PFSK-1 (cell line): ENCODE results near the gene PPARA.
A peak's percentile ranks its signal among the peaks of the same experiment; 100 is the strongest.

Source experiments
- FOXP2 ChIP-seq: optimal IDR thresholded peaks from 2 replicates; pipeline ENCODE3; 2011; ENCODE audit warnings: borderline replicate concordance, control low read depth, inconsistent platforms; ENCODE audit not compliant: insufficient read depth; ENCODE audit errors: extremely low read length, extremely low read depth
- POLR2AphosphoS5 ChIP-seq: IDR thresholded peaks from 2 replicates; pipeline ENCODE4 v1.6.1; 2012; ENCODE audit warnings: low read depth, mild to moderate bottlenecking, control low read depth, low read length, moderate library complexity
- REST ChIP-seq, 2 experiments: IDR thresholded peaks; 2 replicates each; pipeline versions ENCODE4 v1.6.1 to v1.8.0; 2011 to 2012; ENCODE audit warnings: low read depth in 2 of 2, low read length in 2 of 2, control low read depth in 1 of 2, inconsistent platforms in 1 of 2, mild to moderate bottlenecking in 1 of 2, moderate library complexity in 1 of 2; ENCODE audit not compliant: insufficient read depth in 1 of 2
- SIN3A ChIP-seq: IDR thresholded peaks from 2 replicates; pipeline ENCODE4 v1.6.1; 2012; ENCODE audit warnings: mild to moderate bottlenecking, low read length, moderate library complexity, borderline replicate concordance; ENCODE audit not compliant: insufficient read depth
- TAF1 ChIP-seq: IDR thresholded peaks from 2 replicates; pipeline ENCODE4 v1.6.1; 2012; ENCODE audit warnings: low read length, control low read depth, borderline replicate concordance; ENCODE audit not compliant: insufficient read depth

The PPARA gene

GRCh38 chr22:46262449-46263215 lies 112.3 kb downstream of the PPARA start:
- no peak for TF ChIP-seq POLR2AphosphoS5
- TF ChIP-seq REST (IDR thresholded peaks at IDR 0.05; ENCODE audit: insufficient read depth in 1 of 2, low read depth in 2 of 2, low read length in 2 of 2) = no peak
- TF ChIP-seq SIN3A = no peak
- no peak for TF ChIP-seq FOXP2
- no peak for TF ChIP-seq TAF1

DNA sequence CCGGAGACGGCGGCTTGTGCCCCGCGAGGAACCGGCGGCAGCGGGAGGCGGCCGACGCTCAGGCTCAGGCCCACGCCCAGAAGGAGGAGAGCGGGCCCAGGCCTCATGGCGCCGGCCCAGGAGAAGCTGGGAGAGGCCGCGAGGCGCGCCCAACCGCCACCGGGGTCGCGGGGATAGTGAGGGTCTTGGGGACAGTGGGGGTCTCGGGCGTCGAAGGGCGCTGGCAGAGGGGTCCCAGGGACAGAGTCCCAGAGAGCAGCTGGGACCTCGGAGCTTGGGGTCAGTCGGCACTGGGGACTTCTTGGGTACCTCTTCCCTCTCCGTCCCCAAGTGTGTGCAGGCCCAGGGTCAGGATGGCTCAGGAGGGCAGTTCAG lies 112.9 kb downstream of the PPARA start, which contains the start of gene PKDREJ:
PKDREJ (minus strand) TSS at position 128 of the 375 bp plus-strand sequence; CDS start at position 107, 21 bp downstream.
- TF ChIP-seq SIN3A (no peak), TAF1 (no peak), FOXP2 (no peak), REST (IDR thresholded peaks at IDR 0.05; ENCODE audit: insufficient read depth in 1 of 2, low read depth in 2 of 2, low read length in 2 of 2) (no peak), POLR2AphosphoS5 (no peak)

DNA sequence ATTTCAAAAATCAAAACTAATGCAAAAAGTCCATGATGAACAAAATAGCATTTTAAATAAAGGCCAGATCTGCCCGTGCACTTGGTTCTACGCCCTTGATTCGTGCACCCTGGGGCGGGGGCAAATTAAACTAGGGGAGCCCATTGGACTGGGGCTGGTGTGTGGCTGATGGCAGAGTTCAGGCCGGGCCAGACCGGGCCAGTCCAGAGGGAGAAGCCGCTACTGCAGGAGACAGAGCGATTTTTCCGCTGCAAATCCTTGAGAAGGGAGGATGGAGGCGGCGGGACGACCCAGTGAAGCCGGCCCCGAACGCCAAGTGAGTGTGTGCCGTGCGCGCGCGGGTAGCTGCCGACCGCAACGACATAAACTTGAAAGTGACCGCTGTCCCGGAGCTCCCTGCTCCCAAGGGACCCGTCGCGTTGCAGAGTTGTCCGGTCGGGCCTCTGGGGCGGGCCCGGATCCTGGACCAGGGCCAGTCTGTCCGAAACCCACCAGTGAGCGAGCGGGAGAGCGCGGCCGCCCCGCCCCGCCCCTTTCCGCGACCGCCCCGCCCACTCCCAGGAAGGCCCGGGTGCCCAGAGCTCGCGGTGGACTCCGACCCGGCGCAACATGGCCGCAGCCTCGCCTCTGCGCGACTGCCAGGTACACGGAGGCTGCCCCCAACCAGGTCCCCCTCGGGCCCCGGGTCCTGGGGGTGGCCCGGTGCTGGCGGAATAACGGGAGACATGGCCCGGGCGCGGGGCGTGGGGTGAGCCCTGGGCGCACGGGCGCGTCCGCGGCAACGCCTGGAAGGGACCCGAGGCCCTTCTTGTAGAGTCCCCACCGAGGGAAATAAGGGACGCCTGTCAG lies 117.3 kb downstream of the PPARA start, which contains the start of gene TTC38:
TTC38 (plus strand) TSS at position 578 of the 849 bp plus-strand sequence; CDS start at position 610, 32 bp downstream.
- TF ChIP-seq POLR2AphosphoS5 (peak; percentile 81), TAF1 (no peak), SIN3A (no peak), FOXP2 (peak; percentile 55), REST (IDR thresholded peaks at IDR 0.05; ENCODE audit: insufficient read depth in 1 of 2, low read depth in 2 of 2, low read length in 2 of 2) (no peak)

DNA sequence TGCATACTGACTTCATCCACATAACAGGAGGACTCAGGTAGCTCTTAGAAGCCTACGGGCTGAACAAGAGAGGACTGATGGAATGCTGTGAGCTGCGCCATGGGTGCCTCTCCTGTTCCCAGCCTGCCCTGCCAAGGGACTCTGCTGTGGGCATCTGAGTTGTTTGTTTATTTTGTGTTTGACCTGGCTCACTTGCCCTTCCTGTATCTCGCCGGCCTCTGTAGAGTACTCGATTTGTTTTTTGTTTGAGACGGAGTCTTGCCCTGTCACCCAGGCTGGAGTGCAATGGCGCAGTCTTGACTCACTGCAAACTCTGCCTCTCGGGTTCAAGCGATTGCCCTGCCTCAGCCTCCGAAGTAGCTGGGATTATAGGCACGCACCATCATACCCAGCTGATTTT lies 119.2 kb downstream of the PPARA start:
- TF ChIP-seq SIN3A (no peak), POLR2AphosphoS5 (no peak), TAF1 (no peak), FOXP2 (no peak), REST (IDR thresholded peaks at IDR 0.05; ENCODE audit: insufficient read depth in 1 of 2, low read depth in 2 of 2, low read length in 2 of 2) (no peak)
